Activated CD8-positive, alpha-beta T cell treated with anti-CD3 and anti-CD28 coated beads, Interleukin-2, amount 10 ng/mL, durations not matched to agents 7 days and 5 days (primary cell): Measurements from ENCODE around the gene PIK3CD. TPM values are rescaled to one million over a fixed set of nuclear protein-coding genes. Genes with fewer than 3 reads are reported as not detected.
"Not testable (repeated sequence)": the region's sequence is repeated elsewhere in the genome, so short reads cannot be mapped to it uniquely, and the experiment has no call there.

Experiments used
- ATAC-seq: fragments of 150-1000 bp; cut with Tn5 transposase; one replicate; pipeline ENCODE4 v1.10.0; 2021; ENCODE audit warnings: moderate library complexity
- CTCF ChIA-PET: fragments of 350-600 bp; sonication (Branson Sonifier 250); formaldehyde crosslinking; loops from one replicate; lab custom pipeline; 2021; ENCODE audit warnings: antibody characterized with exemption; lab: Charles Lee
- POLR2A ChIA-PET: fragments of 350-600 bp; sonication (Branson Sonifier 250); formaldehyde crosslinking; loops from one replicate; lab custom pipeline; 2021; ENCODE audit warnings: antibody characterized with exemption; lab: Charles Lee
- DNase-seq: peaks from one replicate; pipeline ENCODE4 v3.0.0-alpha.2; 2020
- H3K27ac Mint-ChIP-seq: one replicate; pipeline ENCODE4 v1.8.0; 2021; ENCODE audit warnings: mild to moderate bottlenecking, mixed read lengths
- H3K27me3 Mint-ChIP-seq: one replicate; pipeline ENCODE4 v1.8.0; 2021; ENCODE audit warnings: low read depth, mixed read lengths
- H3K36me3 Mint-ChIP-seq: one replicate; pipeline ENCODE4 v1.8.0; 2021; ENCODE audit warnings: low read depth, mixed read lengths
- H3K4me1 Mint-ChIP-seq: one replicate; pipeline ENCODE4 v1.8.0; 2021; ENCODE audit warnings: low read depth, mixed read lengths
- H3K4me3 Mint-ChIP-seq: one replicate; pipeline ENCODE4 v1.8.0; 2021; ENCODE audit warnings: mild to moderate bottlenecking, mixed read lengths
- H3K9me3 Mint-ChIP-seq: one replicate; pipeline ENCODE4 v1.8.0; 2022; ENCODE audit warnings: mixed read lengths; ENCODE audit not compliant: insufficient read depth
- total RNA-seq, 2 experiments: library from RNA; stranded (reverse); gene quantifications; one replicate each; pipeline ENCODE4 v1.2.3, GENCODE V29; 2021

Gene PIK3CD
- total RNA-seq, 2 experiments from 2014 or later, result 283 to 285 TPM

- DNase-seq (peak; percentile 44), ATAC-seq (peak; percentile 18)
- Mint-ChIP-seq H3K27me3 (no peaks in the 10 kb centered on the region), H3K9me3 (no peaks in the 10 kb centered on the region), H3K27ac (peak overlapping the region; percentile 76), H3K4me1 (peaks cover 71% of the 10 kb centered on the region), H3K36me3 (peaks cover 75% of the 10 kb centered on the region), H3K4me3 (no peak overlapping the region)
- POLR2A ChIA-PET, result interaction anchor here (0.6 to 1.9 kb wide), 7 partner anchors 9 to 285 kb away, joined by 3 to 5 read pairs (median 3); no protein-coding TSS in a partner anchor
- CTCF ChIA-PET, result interaction anchor here (0.6 kb wide), 2 partner anchors 8 to 85 kb away, joined by 3 read pairs; no protein-coding TSS in a partner anchor
Measured at GRCh38 chr1:9711466-9712020, 60.0 kb downstream of the PIK3CD start.

GRCh38 chr1:9712767-9713166 is 61.2 kb downstream of the PIK3CD start:
- not testable (repeated sequence) for H3K27me3 Mint-ChIP-seq, H3K4me3 Mint-ChIP-seq, H3K9me3 Mint-ChIP-seq, ATAC-seq, DNase-seq
- peaks cover 80% of the 10 kb centered on the region for H3K36me3 Mint-ChIP-seq
- peaks cover 69% of the 10 kb centered on the region for H3K4me1 Mint-ChIP-seq
- CTCF ChIA-PET, result interaction anchor here (0.8 to 16.0 kb wide), 2 partner anchors 9 to 84 kb away, joined by 3 to 204 read pairs; no protein-coding TSS in a partner anchor
- POLR2A ChIA-PET, result interaction anchor here (0.6 to 4.6 kb wide), 3 partner anchors 9 to 99 kb away, joined by 3 to 23 read pairs (median 4); no protein-coding TSS in a partner anchor
- H3K27ac Mint-ChIP-seq, result peak overlapping the region; percentile 74

GRCh38 chr1:9714257-9714718 is 62.8 kb downstream of the PIK3CD start:
- Mint-ChIP-seq H3K27me3 (no peaks in the 10 kb centered on the region), H3K36me3 (peaks cover 85% of the 10 kb centered on the region), H3K4me1 (peaks cover 76% of the 10 kb centered on the region), H3K9me3 (no peaks in the 10 kb centered on the region), H3K4me3 (peak overlapping the region; percentile 96), H3K27ac (peak overlapping the region; percentile 96)
- ATAC-seq (no peak), DNase-seq (peak; percentile 45)
- POLR2A ChIA-PET, result interaction anchor here (0.5 to 6.6 kb wide), 9 partner anchors 11 to 85 kb away, joined by 3 to 152 read pairs (median 20); partner anchors contain the start of gene PIK3CD
- CTCF ChIA-PET, result interaction anchor here (5.4 to 16.0 kb wide), 2 partner anchors 25 to 86 kb away, joined by 46 to 204 read pairs; no protein-coding TSS in a partner anchor

- Mint-ChIP-seq H3K27me3 (no peaks in the 10 kb centered on the region), H3K4me3 (peak overlapping the region; percentile 96), H3K4me1 (peaks cover 76% of the 10 kb centered on the region), H3K27ac (peak overlapping the region; percentile 96), H3K36me3 (peaks cover 88% of the 10 kb centered on the region), H3K9me3 (no peaks in the 10 kb centered on the region)
- ChIA-PET CTCF (interaction anchor here (0.7 to 16.0 kb wide), 10 partner anchors 9 to 100 kb away, joined by 3 to 204 read pairs (median 6); partner anchors contain the start of gene PIK3CD), POLR2A (interaction anchor here (1.0 to 6.6 kb wide), 15 partner anchors 10 to 87 kb away, joined by 3 to 152 read pairs (median 9); partner anchors contain the start of gene PIK3CD)
- ATAC-seq (peak; percentile 29), DNase-seq (peak; percentile 83)
Measured at GRCh38 chr1:9715536-9716226, 64.2 kb downstream of the PIK3CD start.

- peak overlapping the region; percentile 96 for H3K4me3 Mint-ChIP-seq
- H3K9me3 Mint-ChIP-seq, result no peaks in the 10 kb centered on the region
- peak; percentile 59 for DNase-seq
- POLR2A ChIA-PET, result interaction anchor here (0.6 to 6.6 kb wide), 18 partner anchors 9 to 172 kb away, joined by 3 to 152 read pairs (median 8); partner anchors contain the start of gene PIK3CD
- CTCF ChIA-PET, result interaction anchor here (0.9 to 16.0 kb wide), 12 partner anchors 8 to 151 kb away, joined by 3 to 204 read pairs (median 6); no protein-coding TSS in a partner anchor
- no peaks in the 10 kb centered on the region for H3K27me3 Mint-ChIP-seq
- peaks cover 88% of the 10 kb centered on the region for H3K36me3 Mint-ChIP-seq
- H3K4me1 Mint-ChIP-seq, result peaks cover 75% of the 10 kb centered on the region
- peak overlapping the region; percentile 96 for H3K27ac Mint-ChIP-seq
- no peak for ATAC-seq
Measured at GRCh38 chr1:9716404-9717192, 65.1 kb downstream of the PIK3CD start.

- POLR2A ChIA-PET, result interaction anchor here (1.0 to 6.6 kb wide), 15 partner anchors 8 to 171 kb away, joined by 3 to 152 read pairs (median 9); partner anchors contain the start of gene PIK3CD
- DNase-seq, result peak; percentile 98
- Mint-ChIP-seq H3K27me3 (no peaks in the 10 kb centered on the region), H3K27ac (peak overlapping the region; percentile 96), H3K4me3 (peak overlapping the region; percentile 96), H3K9me3 (no peaks in the 10 kb centered on the region), H3K36me3 (peaks cover 90% of the 10 kb centered on the region), H3K4me1 (peaks cover 76% of the 10 kb centered on the region)
- CTCF ChIA-PET, result interaction anchor here (1.0 to 16.0 kb wide), 7 partner anchors 9 to 150 kb away, joined by 3 to 204 read pairs (median 8); no protein-coding TSS in a partner anchor
- ATAC-seq, result peak; percentile 73
Measured at GRCh38 chr1:9717193-9718005, 65.9 kb downstream of the PIK3CD start.

- ChIA-PET POLR2A (interaction anchor here (1.0 to 6.6 kb wide), 10 partner anchors 10 to 170 kb away, joined by 3 to 152 read pairs (median 10); partner anchors contain the start of gene PIK3CD), CTCF (interaction anchor here (1.0 to 16.0 kb wide), 5 partner anchors 8 to 90 kb away, joined by 4 to 204 read pairs (median 13); no protein-coding TSS in a partner anchor)
- Mint-ChIP-seq H3K4me1 (peaks cover 75% of the 10 kb centered on the region), H3K4me3 (peak overlapping the region; percentile 96), H3K27me3 (no peaks in the 10 kb centered on the region), H3K9me3 (no peaks in the 10 kb centered on the region), H3K27ac (peak overlapping the region; percentile 96), H3K36me3 (peaks cover 90% of the 10 kb centered on the region)
- DNase-seq (no peak), ATAC-seq (no peak)
Measured at GRCh38 chr1:9718006-9718680, 66.6 kb downstream of the PIK3CD start.

GRCh38 chr1:9719978-9720722 is 68.6 kb downstream of the PIK3CD start:
- POLR2A ChIA-PET, result interaction anchor here (1.1 to 6.6 kb wide), 6 partner anchors 9 to 92 kb away, joined by 4 to 126 read pairs (median 4); partner anchors contain the start of gene PIK3CD
- peaks cover 95% of the 10 kb centered on the region for H3K36me3 Mint-ChIP-seq
- H3K4me3 Mint-ChIP-seq, result peak overlapping the region; percentile 46
- ATAC-seq, result no peak
- peak overlapping the region; percentile 96 for H3K27ac Mint-ChIP-seq
- no peaks in the 10 kb centered on the region for H3K27me3 Mint-ChIP-seq
- no peak for DNase-seq
- peaks cover 79% of the 10 kb centered on the region for H3K4me1 Mint-ChIP-seq
- CTCF ChIA-PET, result interaction anchor here (1.1 to 16.0 kb wide), 11 partner anchors 8 to 149 kb away, joined by 3 to 204 read pairs (median 6); no protein-coding TSS in a partner anchor
- H3K9me3 Mint-ChIP-seq, result no peaks in the 10 kb centered on the region
